ENCODE results near the gene FEN1. TPM values are rescaled to one million over a fixed set of nuclear protein-coding genes. Genes with fewer than 3 reads are reported as not detected.

The FEN1 gene
- total RNA-seq, 3 donors from 2014 or later, result 7.5 to 21.8 (median 8.1) TPM

GRCh38 chr11:61771195-61771894 is 21.4 kb upstream of the FEN1 start:
- no peak overlapping the region for H3K4me3 ChIP-seq
- no peaks in the 10 kb centered on the region for H3K4me1 ChIP-seq (ENCODE audit: low read depth)
- intact Hi-C loops (cut with DNase I, micrococcal nuclease), result no loop called here
- no peaks in the 10 kb centered on the region for H3K9me3 ChIP-seq
- no peaks in the 10 kb centered on the region for H3K36me3 ChIP-seq (ENCODE audit: low read depth)
- TF ChIP-seq CTCF (IDR thresholded peaks at IDR 0.05), result no peak
- DNase-seq (peak in 1 of 3 donors; percentile 27), ATAC-seq (no peak)

GRCh38 chr11:61771985-61772455 is 20.7 kb upstream of the FEN1 start:
- intact Hi-C loops (cut with DNase I, micrococcal nuclease), result no loop called here
- no peak for TF ChIP-seq CTCF (IDR thresholded peaks at IDR 0.05)
- no peaks in the 10 kb centered on the region for H3K36me3 ChIP-seq (ENCODE audit: low read depth)
- ATAC-seq, result no peak
- H3K4me1 ChIP-seq (ENCODE audit: low read depth), result no peaks in the 10 kb centered on the region
- H3K4me3 ChIP-seq, result no peak overlapping the region
- no peaks in the 10 kb centered on the region for H3K9me3 ChIP-seq
- DNase-seq, result no peak

GRCh38 chr11:61773356-61773755 is 19.4 kb upstream of the FEN1 start:
- Histone ChIP-seq H3K36me3 (ENCODE audit: low read depth) (no peaks in the 10 kb centered on the region), H3K9me3 (no peaks in the 10 kb centered on the region), H3K4me1 (ENCODE audit: low read depth) (no peaks in the 10 kb centered on the region), H3K4me3 (no peak overlapping the region)
- no peak for TF ChIP-seq CTCF (IDR thresholded peaks at IDR 0.05)
- ATAC-seq (no peak), DNase-seq (peak in 1 of 3 donors; percentile 25)
- intact Hi-C loops (cut with DNase I, micrococcal nuclease), result no loop called here

- H3K4me1 ChIP-seq (ENCODE audit: low read depth), result no peaks in the 10 kb centered on the region
- no peak for ATAC-seq
- no peaks in the 10 kb centered on the region for H3K36me3 ChIP-seq (ENCODE audit: low read depth)
- H3K4me3 ChIP-seq, result no peak overlapping the region
- H3K9me3 ChIP-seq, result no peaks in the 10 kb centered on the region
- TF ChIP-seq CTCF (IDR thresholded peaks at IDR 0.05), result no peak
- intact Hi-C loops (cut with DNase I, micrococcal nuclease), result no loop called here
- DNase-seq, result peak in 1 of 3 donors; percentile 40
Measured at GRCh38 chr11:61773809-61774208, 18.9 kb upstream of the FEN1 start.

GRCh38 chr11:61774411-61774810 is 18.3 kb upstream of the FEN1 start:
- no peaks in the 10 kb centered on the region for H3K36me3 ChIP-seq (ENCODE audit: low read depth)
- DNase-seq (no peak), ATAC-seq (no peak)
- H3K9me3 ChIP-seq, result no peaks in the 10 kb centered on the region
- no peak for TF ChIP-seq CTCF (IDR thresholded peaks at IDR 0.05)
- intact Hi-C loops (cut with DNase I, micrococcal nuclease), result no loop called here
- H3K4me3 ChIP-seq, result no peak overlapping the region
- no peaks in the 10 kb centered on the region for H3K4me1 ChIP-seq (ENCODE audit: low read depth)

Measured in mucosa of descending colon (tissue), 3 donors.